ENCODE results near the gene DDR2. TPM values are rescaled to one million over a fixed set of nuclear protein-coding genes. Genes with fewer than 3 reads are reported as not detected.

DDR2 gene
- total RNA-seq, 4 donors from 2014 or later: 40.9 to 88.8 (median 56.6) TPM

- Histone ChIP-seq H3K27me3 (no peaks in the 10 kb centered on the region), H3K4me3 (replicated peaks in 1 of 3) (no peak overlapping the region), H3K9me3 (no peaks in the 10 kb centered on the region), H3K27ac (peak overlapping the region in 2 of 3 donors; percentile 12 to 49), H3K4me1 (no peaks in the 10 kb centered on the region), H3K36me3 (no peaks in the 10 kb centered on the region)
- TF ChIP-seq, protein P1, sequence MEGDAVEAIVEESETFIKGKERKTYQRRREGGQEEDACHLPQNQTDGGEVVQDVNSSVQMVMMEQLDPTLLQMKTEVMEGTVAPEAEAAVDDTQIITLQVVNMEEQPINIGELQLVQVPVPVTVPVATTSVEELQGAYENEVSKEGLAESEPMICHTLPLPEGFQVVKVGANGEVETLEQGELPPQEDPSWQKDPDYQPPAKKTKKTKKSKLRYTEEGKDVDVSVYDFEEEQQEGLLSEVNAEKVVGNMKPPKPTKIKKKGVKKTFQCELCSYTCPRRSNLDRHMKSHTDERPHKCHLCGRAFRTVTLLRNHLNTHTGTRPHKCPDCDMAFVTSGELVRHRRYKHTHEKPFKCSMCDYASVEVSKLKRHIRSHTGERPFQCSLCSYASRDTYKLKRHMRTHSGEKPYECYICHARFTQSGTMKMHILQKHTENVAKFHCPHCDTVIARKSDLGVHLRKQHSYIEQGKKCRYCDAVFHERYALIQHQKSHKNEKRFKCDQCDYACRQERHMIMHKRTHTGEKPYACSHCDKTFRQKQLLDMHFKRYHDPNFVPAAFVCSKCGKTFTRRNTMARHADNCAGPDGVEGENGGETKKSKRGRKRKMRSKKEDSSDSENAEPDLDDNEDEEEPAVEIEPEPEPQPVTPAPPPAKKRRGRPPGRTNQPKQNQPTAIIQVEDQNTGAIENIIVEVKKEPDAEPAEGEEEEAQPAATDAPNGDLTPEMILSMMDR (IDR thresholded peaks at IDR 0.05): no peak
- no peak for TF ChIP-seq POLR2A (IDR thresholded peaks at IDR 0.05)
- peak; percentile 5 to 21 for DNase-seq
- WGBS, 2 donors: 64 to 70% methylated on average over 8 of the region's 8 CpGs
- intact Hi-C loops (cut with DNase I): no loop called here
Observed at GRCh38 chr1:162612606-162613400, 19.5 kb upstream of the DDR2 start.

DNA sequence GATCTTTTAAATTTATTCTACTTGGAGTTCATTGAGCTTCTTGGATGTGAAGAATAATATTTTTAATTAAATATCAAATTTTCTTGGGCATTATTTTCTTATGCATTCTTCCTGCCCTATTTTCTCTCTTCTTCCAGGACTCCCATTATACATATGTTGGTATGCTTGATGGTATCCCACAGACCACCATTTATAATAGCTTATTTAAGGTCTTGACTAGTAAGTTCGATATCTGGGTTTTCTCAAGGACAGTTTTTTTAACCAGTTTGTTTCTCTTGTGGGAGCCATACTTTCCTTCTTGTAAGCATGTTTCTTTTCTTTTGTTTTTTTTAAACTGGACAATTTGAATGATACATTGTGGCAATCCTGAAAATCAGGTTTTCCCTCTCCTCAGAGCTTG is 15.4 kb upstream of the DDR2 start:
- no peak overlapping the region for H3K27ac ChIP-seq
- DNase-seq: no peak
- no peaks in the 10 kb centered on the region for H3K4me1 ChIP-seq
- WGBS, 2 donors: 66 to 70% methylated on average over 1 of the region's 1 CpG
- H3K9me3 ChIP-seq: no peaks in the 10 kb centered on the region
- no peaks in the 10 kb centered on the region for H3K27me3 ChIP-seq
- TF ChIP-seq POLR2A (IDR thresholded peaks at IDR 0.05): no peak
- TF ChIP-seq, protein P1 (IDR thresholded peaks at IDR 0.05): no peak
- intact Hi-C loops (cut with DNase I): no loop called here
- H3K4me3 ChIP-seq (replicated peaks in 1 of 3): no peak overlapping the region
- H3K36me3 ChIP-seq: no peaks in the 10 kb centered on the region

GRCh38 chr1:162617513-162617912 is 14.8 kb upstream of the DDR2 start:
- H3K9me3 ChIP-seq: no peaks in the 10 kb centered on the region
- H3K27ac ChIP-seq: no peak overlapping the region
- no peak overlapping the region for H3K4me3 ChIP-seq (replicated peaks in 1 of 3)
- 96 to 98% methylated on average over 1 of the region's 1 CpG for WGBS, 2 donors
- TF ChIP-seq POLR2A (IDR thresholded peaks at IDR 0.05): no peak
- TF ChIP-seq, protein P1 (IDR thresholded peaks at IDR 0.05): no peak
- H3K36me3 ChIP-seq: no peaks in the 10 kb centered on the region
- H3K27me3 ChIP-seq: no peaks in the 10 kb centered on the region
- no peaks in the 10 kb centered on the region for H3K4me1 ChIP-seq
- no peak for DNase-seq
- intact Hi-C loops (cut with DNase I): no loop called here

GRCh38 chr1:162619076-162619475 is 13.2 kb upstream of the DDR2 start:
- TF ChIP-seq, protein P1 (IDR thresholded peaks at IDR 0.05): no peak
- TF ChIP-seq POLR2A (IDR thresholded peaks at IDR 0.05): no peak
- no peaks in the 10 kb centered on the region for H3K27me3 ChIP-seq
- DNase-seq: no peak
- no peak overlapping the region for H3K27ac ChIP-seq
- 92 to 95% methylated on average over 3 of the region's 3 CpGs for WGBS, 2 donors
- H3K4me3 ChIP-seq (replicated peaks in 1 of 3): no peak overlapping the region
- no peaks in the 10 kb centered on the region for H3K36me3 ChIP-seq
- no peaks in the 10 kb centered on the region for H3K9me3 ChIP-seq
- no peaks in the 10 kb centered on the region for H3K4me1 ChIP-seq
- intact Hi-C loops (cut with DNase I): no loop called here

- Histone ChIP-seq H3K4me3 (replicated peaks in 1 of 3) (no peak overlapping the region), H3K27ac (no peak overlapping the region), H3K9me3 (no peaks in the 10 kb centered on the region), H3K27me3 (no peaks in the 10 kb centered on the region), H3K36me3 (no peaks in the 10 kb centered on the region), H3K4me1 (no peaks in the 10 kb centered on the region)
- no peak for TF ChIP-seq POLR2A (IDR thresholded peaks at IDR 0.05)
- TF ChIP-seq, protein P1 (IDR thresholded peaks at IDR 0.05): no peak
- no peak for DNase-seq
- intact Hi-C loops (cut with DNase I): no loop called here
Observed at GRCh38 chr1:162621256-162621655, 11.0 kb upstream of the DDR2 start.
